Mucosa of rectum (tissue), 2 donors: ENCODE data around the gene RRH.
"Not testable (repeated sequence)": the region's sequence is repeated elsewhere in the genome, so short reads cannot be mapped to it uniquely, and the experiment has no call there.

Experiments
- H3K27ac ChIP-seq, 2 donors: one replicate each; pipeline ENCODE4 v1.7.0; 2013; ENCODE audit warnings: inconsistent platforms in 2 of 2, low read depth in 2 of 2, low read length in 2 of 2
- H3K27me3 ChIP-seq, 2 donors: one replicate each; pipeline ENCODE4 v1.7.0; 2013; ENCODE audit warnings: low read length in 2 of 2; ENCODE audit not compliant: control insufficient read depth in 2 of 2, insufficient read depth in 2 of 2
- H3K36me3 ChIP-seq, 2 donors: one replicate each; pipeline ENCODE4 v1.7.0; 2013; ENCODE audit warnings: low read length in 2 of 2; ENCODE audit not compliant: control insufficient read depth in 2 of 2, insufficient read depth in 2 of 2
- H3K4me1 ChIP-seq, 2 donors: one replicate each; pipeline ENCODE4 v1.7.0; 2013; ENCODE audit warnings: low read length in 2 of 2, mild to moderate bottlenecking in 1 of 2; ENCODE audit not compliant: control insufficient read depth in 2 of 2, insufficient read depth in 2 of 2
- H3K4me3 ChIP-seq, 2 donors: one replicate each; pipeline ENCODE4 v1.7.0; 2013; ENCODE audit warnings: low read length in 2 of 2
- H3K9ac ChIP-seq, 2 donors: one replicate each; pipeline ENCODE4 v1.7.0; 2013; ENCODE audit warnings: low read length in 2 of 2, low read depth in 1 of 2, mild to moderate bottlenecking in 1 of 2
- H3K9me3 ChIP-seq, 2 donors: one replicate each; pipeline ENCODE4 v1.7.0; 2013; ENCODE audit warnings: low read length in 2 of 2; ENCODE audit not compliant: control insufficient read depth in 2 of 2
- donor health status: healthy.
- donor health status: Normal muscosa, but diverticular disease.

The RRH gene

GRCh38 chr4:109872065-109872464, 44.3 kb downstream of the RRH start:
- Histone ChIP-seq H3K36me3 (no peaks in the 10 kb centered on the region), H3K27me3 (no peaks in the 10 kb centered on the region), H3K9ac (no peak overlapping the region), H3K4me1 (no peaks in the 10 kb centered on the region), H3K27ac (no peak overlapping the region), H3K9me3 (no peaks in the 10 kb centered on the region), H3K4me3 (no peak overlapping the region)

- H3K27ac ChIP-seq, result no peak overlapping the region
- no peak overlapping the region for H3K4me3 ChIP-seq
- H3K36me3 ChIP-seq, result no peaks in the 10 kb centered on the region
- H3K9ac ChIP-seq, result no peak overlapping the region
- no peaks in the 10 kb centered on the region for H3K4me1 ChIP-seq
- no peaks in the 10 kb centered on the region for H3K9me3 ChIP-seq
- no peaks in the 10 kb centered on the region for H3K27me3 ChIP-seq
Observed at GRCh38 chr4:109872950-109873656, 45.3 kb downstream of the RRH start.

- Histone ChIP-seq H3K27me3 (no peaks in the 10 kb centered on the region), H3K36me3 (no peaks in the 10 kb centered on the region), H3K4me3 (no peak overlapping the region), H3K27ac (no peak overlapping the region), H3K9ac (no peak overlapping the region), H3K4me1 (no peaks in the 10 kb centered on the region), H3K9me3 (no peaks in the 10 kb centered on the region)
Observed at GRCh38 chr4:109873791-109874514, 46.2 kb downstream of the RRH start.

GRCh38 chr4:109875106-109875505, 47.3 kb downstream of the RRH start:
- no peaks in the 10 kb centered on the region for H3K4me1 ChIP-seq
- H3K36me3 ChIP-seq, result no peaks in the 10 kb centered on the region
- no peak overlapping the region for H3K9ac ChIP-seq
- H3K4me3 ChIP-seq, result no peak overlapping the region
- no peaks in the 10 kb centered on the region for H3K9me3 ChIP-seq
- H3K27me3 ChIP-seq, result no peaks in the 10 kb centered on the region
- no peak overlapping the region for H3K27ac ChIP-seq

- H3K9ac ChIP-seq, H3K4me1 ChIP-seq, H3K27me3 ChIP-seq, H3K27ac ChIP-seq, H3K9me3 ChIP-seq, H3K36me3 ChIP-seq, H3K4me3 ChIP-seq: not testable (repeated sequence)
Observed at GRCh38 chr4:109875553-109875952, 47.8 kb downstream of the RRH start.

GRCh38 chr4:109876634-109877265, 49.0 kb downstream of the RRH start:
- H3K9me3 ChIP-seq, result no peaks in the 10 kb centered on the region
- no peak overlapping the region for H3K9ac ChIP-seq
- no peaks in the 10 kb centered on the region for H3K36me3 ChIP-seq
- no peak overlapping the region for H3K27ac ChIP-seq
- H3K4me3 ChIP-seq, result no peak overlapping the region
- H3K4me1 ChIP-seq, result no peaks in the 10 kb centered on the region
- no peaks in the 10 kb centered on the region for H3K27me3 ChIP-seq

GRCh38 chr4:109877400-109877799, 49.6 kb downstream of the RRH start:
- Histone ChIP-seq H3K27ac (no peak overlapping the region), H3K4me1 (no peaks in the 10 kb centered on the region), H3K9ac (no peak overlapping the region), H3K27me3 (no peaks in the 10 kb centered on the region), H3K9me3 (no peaks in the 10 kb centered on the region), H3K36me3 (no peaks in the 10 kb centered on the region), H3K4me3 (no peak overlapping the region)

GRCh38 chr4:109878355-109878754, 50.6 kb downstream of the RRH start:
- Histone ChIP-seq H3K27me3 (no peaks in the 10 kb centered on the region), H3K4me1 (no peaks in the 10 kb centered on the region), H3K9ac (no peak overlapping the region), H3K9me3 (no peaks in the 10 kb centered on the region), H3K27ac (no peak overlapping the region), H3K4me3 (no peak overlapping the region), H3K36me3 (no peaks in the 10 kb centered on the region)

- Histone ChIP-seq H3K4me3 (no peak overlapping the region), H3K36me3 (no peaks in the 10 kb centered on the region), H3K27me3 (no peaks in the 10 kb centered on the region), H3K9ac (no peak overlapping the region), H3K9me3 (no peaks in the 10 kb centered on the region), H3K4me1 (no peaks in the 10 kb centered on the region), H3K27ac (no peak overlapping the region)
Observed at GRCh38 chr4:109879081-109879480, 51.3 kb downstream of the RRH start.

GRCh38 chr4:109879636-109880314, 52.0 kb downstream of the RRH start:
- Histone ChIP-seq H3K4me3 (no peak overlapping the region), H3K9ac (no peak overlapping the region), H3K9me3 (no peaks in the 10 kb centered on the region), H3K4me1 (no peaks in the 10 kb centered on the region), H3K27me3 (no peaks in the 10 kb centered on the region), H3K27ac (no peak overlapping the region), H3K36me3 (no peaks in the 10 kb centered on the region)
